ENCODE measurements around the gene EARS2.
"Not testable (repeated sequence)": the region's sequence is repeated elsewhere in the genome, so short reads cannot be mapped to it uniquely, and the experiment has no call there.

EARS2 gene

GRCh38 chr16:23590181-23590580, 33.0 kb upstream of the EARS2 start:
- no peak for DNase-seq (ENCODE audit: low read depth, low spot score)
- ChIA-PET POLR2A (no interaction called here), CTCF (no interaction called here)
- H3K4me3 ChIP-seq (ENCODE audit: low read depth, low read length): no peak overlapping the region
- no peak for TF ChIP-seq CTCF (IDR thresholded peaks at IDR 0.05; ENCODE audit: insufficient read depth, low read length, missing control alignments)

- H3K4me3 ChIP-seq (ENCODE audit: low read depth, low read length): no peak overlapping the region
- CTCF ChIA-PET: interaction anchor here (1.0 to 2.3 kb wide), 2 partner anchors 10 to 32 kb away, joined by 4 to 23 read pairs; partner anchors contain the start of gene NDUFAB1
- POLR2A ChIA-PET: interaction anchor here (0.8 to 1.0 kb wide), 2 partner anchors 13 to 30 kb away, joined by 3 to 6 read pairs; partner anchors contain the start of genes EARS2 and UBFD1
- DNase-seq (ENCODE audit: low read depth, low spot score): peak; percentile 73
- TF ChIP-seq CTCF (IDR thresholded peaks at IDR 0.05; ENCODE audit: insufficient read depth, low read length, missing control alignments): no peak
Observed at GRCh38 chr16:23587726-23588125, 30.6 kb upstream of the EARS2 start.

DNA sequence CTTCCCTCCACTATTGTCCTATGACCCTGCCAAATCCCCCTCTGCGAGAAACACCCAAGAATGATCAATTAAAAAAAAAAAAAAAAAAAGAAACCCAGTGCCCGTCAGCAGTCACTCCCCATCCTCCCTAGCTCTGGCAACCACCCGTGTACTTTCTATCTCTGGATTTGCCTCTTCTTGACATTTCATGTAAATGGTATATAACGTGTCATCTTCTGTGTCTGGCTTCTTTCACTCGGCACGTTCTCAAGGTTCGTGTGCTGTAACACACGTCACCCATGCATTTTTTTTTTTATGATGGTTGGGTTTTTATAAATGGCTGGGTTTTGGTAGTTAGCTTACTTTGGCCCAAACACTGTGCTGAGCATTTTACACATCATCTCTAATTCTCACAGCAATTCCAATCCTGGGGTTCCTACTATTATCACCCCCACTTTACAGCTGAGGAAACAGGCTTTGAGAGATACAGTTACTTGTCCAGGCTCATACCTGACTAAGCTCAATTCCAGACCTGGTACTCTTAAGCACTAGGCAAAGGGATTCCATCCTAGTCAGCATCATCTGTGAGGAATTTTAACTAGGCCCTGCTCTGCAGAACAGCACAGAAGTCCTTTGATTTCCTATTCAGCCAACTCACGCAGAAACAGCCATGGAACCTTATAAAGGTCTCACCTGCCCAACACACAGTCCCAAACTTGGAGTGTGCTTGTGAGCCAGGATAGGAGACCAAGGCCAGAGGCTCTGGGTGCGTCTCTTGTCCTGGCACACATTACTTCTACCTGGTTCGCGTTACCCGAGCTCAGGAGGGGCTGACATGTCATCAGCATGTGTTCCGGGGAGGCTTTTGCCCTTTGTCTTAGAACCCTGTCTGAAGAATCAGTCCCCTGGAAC, 27.3 kb upstream of the EARS2 start:
- TF ChIP-seq CTCF (IDR thresholded peaks at IDR 0.05; ENCODE audit: insufficient read depth, low read length, missing control alignments): no peak
- no peak for DNase-seq (ENCODE audit: low read depth, low spot score)
- CTCF ChIA-PET: interaction anchor here (1.0 to 1.9 kb wide), 3 partner anchors 8 to 27 kb away, joined by 4 to 6 read pairs (median 5); partner anchors contain the start of genes NDUFAB1 and UBFD1
- H3K4me3 ChIP-seq (ENCODE audit: low read depth, low read length): no peak overlapping the region
- POLR2A ChIA-PET: interaction anchor here (1.0 kb wide), 1 partner anchor 27 kb away, joined by 4 read pairs; the partner anchor contains the start of gene UBFD1

- POLR2A ChIA-PET; CTCF ChIA-PET; DNase-seq (ENCODE audit: low read depth, low spot score); H3K4me3 ChIP-seq (ENCODE audit: low read depth, low read length): not testable (repeated sequence)
Observed at GRCh38 chr16:23583271-23583670, 26.1 kb upstream of the EARS2 start.

DNA sequence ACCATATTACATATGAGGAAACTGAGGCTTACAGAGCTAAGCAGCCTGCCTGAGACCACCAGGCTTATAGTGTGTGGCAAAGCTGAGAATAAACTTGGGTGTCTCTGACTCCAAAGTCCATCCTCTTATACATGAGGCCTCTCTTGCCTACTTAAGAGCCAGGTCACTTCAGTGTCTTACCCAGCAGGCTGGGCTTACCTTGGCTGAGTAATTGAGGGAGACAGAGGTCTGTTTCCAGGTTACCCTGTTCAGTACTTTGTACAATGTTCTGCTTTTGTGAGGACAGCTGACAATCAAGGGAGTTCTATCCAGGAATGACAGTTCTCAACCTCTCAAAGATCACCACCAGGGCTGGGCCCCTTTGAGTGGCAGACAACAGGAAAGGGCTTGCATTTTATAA, 24.6 kb upstream of the EARS2 start:
- ChIA-PET CTCF (interaction anchor here (3.4 kb wide), 1 partner anchor 14 kb away, joined by 18 read pairs; the partner anchor contains the start of gene NDUFAB1), POLR2A (no interaction called here)
- DNase-seq (ENCODE audit: low read depth, low spot score): no peak
- no peak overlapping the region for H3K4me3 ChIP-seq (ENCODE audit: low read depth, low read length)
- TF ChIP-seq CTCF (IDR thresholded peaks at IDR 0.05; ENCODE audit: insufficient read depth, low read length, missing control alignments): no peak

DNA sequence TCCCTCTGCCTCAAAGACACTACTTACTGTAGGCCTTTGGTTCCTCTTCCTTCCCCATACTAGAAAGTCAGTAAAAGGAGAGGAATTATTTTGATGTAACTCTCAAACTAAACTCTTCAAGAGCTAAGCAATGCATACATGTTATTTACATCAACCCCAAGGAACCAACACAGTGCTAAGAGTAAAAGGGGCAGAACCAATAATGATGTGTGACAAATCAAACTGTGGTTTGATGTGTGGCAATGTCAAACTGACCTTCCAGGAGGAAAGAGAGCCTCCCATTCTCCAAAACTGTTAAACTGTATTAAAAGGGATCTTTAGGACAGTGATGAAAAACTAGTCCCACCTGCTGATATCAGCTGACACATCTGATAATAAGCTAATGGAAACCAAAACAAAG, 23.2 kb upstream of the EARS2 start:
- POLR2A ChIA-PET: no interaction called here
- TF ChIP-seq CTCF (IDR thresholded peaks at IDR 0.05; ENCODE audit: insufficient read depth, low read length, missing control alignments): no peak

More for the DNA sequence above, 23.2 kb upstream of the EARS2 start:
- CTCF ChIA-PET: interaction anchor here (1.5 to 3.4 kb wide), 2 partner anchors 16 to 22 kb away, joined by 3 to 18 read pairs; partner anchors contain the start of gene NDUFAB1
- no peak for DNase-seq (ENCODE audit: low read depth, low spot score)
- H3K4me3 ChIP-seq (ENCODE audit: low read depth, low read length): no peak overlapping the region
